Peyer's patch (tissue), 4 donors: ENCODE measurements around the gene DAAM2.

Experiments used
- CTCF ChIP-seq, 6 experiments: fragments of 450-650 bp in 4 of 6; fragments of 200-600 bp in 2 of 6; sonication (generic) in 1 of 6; IDR thresholded peaks; one replicate each; pipeline ENCODE4 v1.5.1; 2017 to 2019; ENCODE audit warnings: antibody characterized with exemption in 6 of 6, mild to moderate bottlenecking in 3 of 6, moderate library complexity in 1 of 6
- POLR2A ChIP-seq, 2 donors: fragments of 450-650 bp; IDR thresholded peaks; one replicate each; pipeline ENCODE4 v1.5.1; 2017; ENCODE audit warnings: antibody characterized with exemption in 2 of 2, mild to moderate bottlenecking in 2 of 2, moderate library complexity in 2 of 2

DNA sequence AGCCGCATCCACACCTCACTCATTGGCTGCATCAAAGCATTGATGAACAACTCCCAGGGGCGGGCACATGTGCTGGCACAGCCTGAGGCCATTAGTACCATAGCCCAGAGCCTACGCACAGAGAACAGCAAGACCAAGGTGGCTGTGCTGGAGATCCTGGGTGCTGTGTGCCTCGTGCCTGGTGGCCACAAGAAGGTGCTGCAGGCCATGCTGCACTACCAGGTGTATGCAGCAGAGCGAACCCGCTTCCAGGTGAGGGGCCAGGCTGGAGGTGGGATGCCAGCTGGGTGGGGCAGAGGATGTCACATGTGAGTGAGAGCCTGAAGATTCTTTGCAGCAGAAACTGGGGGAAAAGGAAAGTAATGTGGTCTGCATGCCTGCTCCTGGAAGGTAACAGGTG is 75.4 kb downstream of the DAAM2 start:
- TF ChIP-seq CTCF (IDR thresholded peaks at IDR 0.05) (peak in 2 of 6 experiments; percentile 19), POLR2A (IDR thresholded peaks at IDR 0.05) (no peak)
